ACHN (cell line): ENCODE measurements around the gene CFAP77.

Experiments
- DNase-seq: peaks from one replicate; pipeline ENCODE4 v3.0.0-alpha.2; 2015
- in situ Hi-C: cut with HindIII; loops from 2 replicates; pipeline ENCODE4 v1.10.0; 2017; ENCODE audit warnings: low sequenced_read_pairs, low pct_ligation_motif_present, low pct_unique_long_range_greater_than_20kb

CFAP77 gene

DNA sequence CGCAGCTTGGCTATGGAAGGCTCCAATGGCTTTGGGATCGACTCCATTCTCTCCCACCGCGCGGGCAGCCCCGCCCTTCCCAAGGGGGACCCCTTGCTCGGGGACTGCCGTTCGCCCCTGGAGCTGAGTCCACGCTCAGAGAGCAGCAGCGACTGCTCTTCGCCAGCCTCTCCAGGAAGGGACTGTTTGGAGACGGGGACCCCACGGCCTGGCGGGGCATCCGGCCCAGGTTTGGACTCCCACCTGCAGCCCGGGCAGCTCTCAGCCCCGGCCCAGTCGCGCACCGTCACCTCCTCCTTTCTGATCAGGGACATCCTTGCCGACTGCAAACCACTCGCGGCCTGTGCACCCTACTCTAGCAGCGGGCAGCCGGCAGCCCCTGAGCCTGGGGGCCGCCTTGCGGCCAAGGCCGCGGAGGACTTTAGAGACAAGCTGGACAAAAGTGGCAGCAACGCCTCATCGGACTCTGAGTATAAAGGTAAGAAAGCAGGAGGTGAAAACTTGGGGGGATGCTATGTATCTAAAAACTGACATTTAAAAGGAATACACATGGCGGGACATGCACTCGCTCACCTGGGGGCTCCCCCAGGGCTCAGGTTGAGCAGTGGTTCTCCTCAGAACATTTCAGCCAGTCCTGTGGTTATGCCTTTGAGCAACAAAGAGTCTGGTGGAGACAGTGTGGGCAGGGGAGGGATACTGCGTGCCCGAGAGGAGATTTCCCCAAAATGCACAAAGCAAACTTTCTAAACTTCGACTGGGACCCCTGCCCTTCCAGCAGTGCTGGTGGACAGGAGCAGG is 173.0 kb downstream of the CFAP77 start:
- DNase-seq, result no peak
- in situ Hi-C loops, result no loop called here

DNA sequence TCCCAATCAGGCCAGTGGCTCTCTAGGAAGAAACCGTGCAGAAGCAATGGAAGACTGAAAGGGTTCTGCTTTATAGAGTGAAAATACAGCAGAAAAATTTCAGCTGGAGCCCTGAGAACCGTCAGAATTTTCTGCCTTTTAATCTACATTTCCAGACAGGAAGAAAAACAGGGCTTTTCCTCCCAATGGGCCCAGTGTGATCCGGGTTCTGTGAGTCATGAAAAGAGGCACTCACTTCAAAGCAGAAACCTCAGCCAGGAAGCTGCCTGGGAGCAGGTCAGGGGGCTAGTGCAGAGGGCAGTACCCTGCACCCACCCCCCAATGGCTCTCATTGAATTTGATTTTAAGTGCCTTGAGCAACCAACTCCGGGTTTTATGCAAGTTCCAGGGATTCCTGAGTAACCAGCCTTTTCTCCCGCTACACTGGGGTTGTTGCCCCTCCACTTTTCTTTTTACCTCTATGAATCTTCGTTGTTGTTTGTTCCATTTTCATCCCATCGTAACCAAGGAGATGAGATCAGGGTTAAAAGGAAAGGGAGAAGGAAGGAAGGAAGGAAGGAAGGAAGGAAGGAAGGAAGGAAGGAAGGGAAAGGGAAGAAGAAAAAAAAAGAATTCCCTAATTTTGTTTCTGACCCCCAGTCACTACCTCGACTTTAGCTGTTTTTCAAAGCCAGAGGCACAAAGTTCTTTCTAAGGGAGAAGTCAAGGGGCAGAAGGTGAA is 173.7 kb downstream of the CFAP77 start:
- no peak for DNase-seq

DNA sequence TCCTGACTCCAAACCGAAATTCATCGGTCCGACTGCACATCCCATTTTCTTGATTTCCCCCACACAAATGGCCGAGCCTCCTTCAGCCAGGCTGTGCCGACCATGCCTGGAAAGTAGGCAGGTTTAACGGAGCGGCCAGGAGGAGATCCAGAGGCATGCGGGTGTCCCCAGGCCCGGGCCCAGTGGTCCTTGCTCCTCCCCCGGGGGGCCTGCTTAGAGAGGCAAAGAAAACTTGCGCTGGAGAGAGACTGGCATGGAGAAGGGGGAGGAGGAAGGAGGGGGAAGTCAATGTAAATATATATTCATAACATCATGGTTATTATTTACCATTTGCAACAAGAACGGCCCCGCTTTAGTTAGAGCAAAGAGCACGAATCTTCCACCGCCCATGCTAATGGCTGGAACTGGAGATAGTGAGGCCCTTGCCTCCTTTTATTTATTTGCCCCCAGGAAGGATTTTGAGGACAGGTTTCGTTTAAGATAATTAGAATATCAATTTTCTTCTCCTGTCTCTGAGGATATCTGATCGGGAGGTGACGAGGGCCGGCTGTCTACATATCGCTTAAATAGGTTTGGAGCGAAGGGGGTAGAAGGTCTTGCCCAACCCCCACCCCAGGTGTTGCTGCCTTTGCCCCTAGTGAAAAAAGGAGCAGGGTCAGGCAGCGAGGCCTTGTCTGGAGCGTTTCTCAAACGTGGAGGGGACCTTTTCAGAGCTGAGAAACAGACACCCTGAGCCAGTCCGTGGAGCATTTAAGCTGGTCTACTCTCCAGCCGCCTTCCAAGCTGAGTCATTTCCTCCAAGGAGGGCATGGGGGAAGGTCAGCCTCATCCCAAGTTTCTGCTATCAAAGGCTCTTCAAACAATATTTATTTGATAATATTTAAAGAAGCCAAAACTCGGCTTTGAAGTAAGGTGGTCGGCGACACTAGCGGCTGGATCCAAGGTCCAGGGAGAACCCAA is 174.9 kb downstream of the CFAP77 start:
- in situ Hi-C loops, result no loop called here
- DNase-seq, result peak; percentile 15

More for the DNA sequence above, 173.7 kb downstream of the CFAP77 start:
- in situ Hi-C loops, result no loop called here

DNA sequence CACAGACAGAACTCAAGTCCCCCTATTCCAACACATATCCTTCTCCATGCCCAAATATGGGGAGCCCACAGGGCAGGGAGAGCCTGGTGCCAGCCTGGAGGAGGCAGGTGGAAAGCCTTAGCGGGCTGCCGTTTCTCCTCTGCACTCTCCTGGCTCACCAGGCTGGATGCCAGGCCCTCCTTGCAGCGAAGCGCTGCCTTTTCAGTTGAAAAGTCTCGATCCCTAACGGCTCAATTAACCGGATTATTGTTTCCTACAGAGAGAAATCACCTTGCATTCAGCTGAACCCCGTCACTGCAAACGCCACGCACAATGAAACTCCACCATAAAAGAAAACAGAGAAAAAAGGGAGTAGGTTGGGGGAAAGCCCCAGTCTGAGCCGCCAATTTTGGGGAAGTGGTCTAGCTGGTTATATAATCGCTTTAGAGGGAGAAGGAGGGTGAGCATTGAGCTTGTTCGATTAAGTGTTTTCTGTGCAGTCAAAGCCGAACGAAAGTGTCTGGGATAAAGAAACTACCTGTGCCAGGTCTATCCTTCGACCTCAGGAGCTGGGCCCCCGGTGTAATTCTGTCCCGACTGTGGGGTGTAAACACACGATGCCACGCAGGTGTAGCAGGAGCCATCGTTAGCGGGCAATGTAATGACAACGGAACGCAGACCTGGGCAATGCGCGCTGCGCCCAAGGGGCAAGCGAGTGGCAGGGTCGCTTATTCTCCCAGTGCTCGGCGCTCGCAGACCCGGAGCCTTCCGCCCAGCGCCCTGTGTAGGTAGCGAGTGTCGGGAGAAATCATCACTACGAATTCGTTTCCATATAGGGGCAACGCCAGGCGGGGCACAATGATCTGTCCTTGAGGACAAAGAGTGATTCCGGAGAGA is 176.2 kb downstream of the CFAP77 start:
- DNase-seq, result no peak
- in situ Hi-C loops, result no loop called here

DNA sequence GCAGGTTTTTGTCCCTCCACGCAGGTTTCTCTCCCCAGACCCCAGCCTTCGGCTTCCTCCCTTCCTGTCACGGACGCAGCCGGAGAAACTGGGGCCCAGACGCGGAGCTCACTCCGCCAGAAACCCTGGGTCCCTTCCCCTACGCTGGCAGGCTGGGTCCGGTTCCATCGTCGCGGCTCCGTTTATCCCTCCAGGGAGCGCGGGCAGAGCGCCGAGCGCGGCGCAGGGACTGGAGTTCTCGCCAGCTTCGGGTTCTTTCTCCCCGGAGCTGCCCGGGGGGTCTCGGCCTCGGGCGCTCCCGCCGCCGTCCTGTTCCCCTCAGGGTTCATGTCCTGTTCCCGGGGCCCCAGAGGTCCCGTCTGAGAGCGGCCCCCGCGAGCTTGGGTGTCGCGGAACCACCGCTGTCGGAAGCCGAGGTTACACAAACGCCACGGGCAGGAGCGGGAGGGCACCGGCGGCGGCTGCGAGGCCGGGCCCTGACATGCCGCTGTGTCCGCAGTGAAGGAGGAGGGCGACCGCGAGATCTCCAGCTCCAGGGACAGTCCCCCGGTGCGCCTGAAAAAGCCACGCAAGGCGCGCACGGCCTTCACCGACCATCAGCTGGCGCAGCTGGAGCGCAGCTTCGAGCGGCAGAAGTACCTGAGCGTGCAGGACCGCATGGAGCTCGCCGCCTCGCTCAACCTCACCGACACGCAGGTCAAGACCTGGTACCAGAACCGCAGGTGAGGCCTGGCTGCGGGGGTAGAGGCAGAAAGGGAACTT is 177.0 kb downstream of the CFAP77 start:
- in situ Hi-C loops, result no loop called here
- no peak for DNase-seq

DNA sequence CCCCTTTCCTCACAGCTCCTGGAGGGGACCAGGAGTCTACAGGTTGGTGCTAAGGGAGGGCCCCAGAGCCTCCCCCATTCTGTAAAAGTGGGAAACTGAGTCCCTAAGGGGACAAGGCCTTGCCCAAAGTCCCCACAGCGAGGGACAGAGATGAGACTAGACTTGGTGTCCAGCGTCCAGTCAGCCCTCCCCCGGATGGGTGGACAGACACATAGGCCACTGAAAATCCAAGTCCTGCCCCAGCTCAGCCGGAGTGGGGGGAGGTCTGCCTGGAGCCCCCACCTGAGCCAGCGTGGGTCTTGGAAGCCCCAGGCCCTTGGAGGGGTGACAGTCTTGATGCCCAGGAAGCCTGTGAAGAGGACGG is 177.6 kb downstream of the CFAP77 start:
- in situ Hi-C loops, result no loop called here
- DNase-seq, result no peak

DNA sequence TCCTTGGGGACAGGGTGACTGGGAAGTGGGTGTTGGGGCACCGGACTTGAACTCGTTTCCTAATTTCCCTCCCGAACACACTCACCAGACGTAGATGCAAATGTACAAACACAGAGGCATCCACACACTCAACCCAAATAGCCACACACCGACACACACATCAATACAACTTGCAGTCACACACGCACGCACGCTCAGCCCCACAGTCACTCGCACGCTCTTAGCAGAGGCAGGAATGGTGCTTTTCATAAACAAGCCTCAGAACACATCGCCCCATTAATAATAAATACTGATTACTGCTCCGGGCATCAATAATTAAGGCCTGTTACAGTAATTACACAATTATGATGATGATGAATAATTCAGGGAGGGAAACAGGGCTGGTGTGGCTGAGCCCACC is 178.1 kb downstream of the CFAP77 start:
- no peak for DNase-seq
- in situ Hi-C loops, result no loop called here

DNA sequence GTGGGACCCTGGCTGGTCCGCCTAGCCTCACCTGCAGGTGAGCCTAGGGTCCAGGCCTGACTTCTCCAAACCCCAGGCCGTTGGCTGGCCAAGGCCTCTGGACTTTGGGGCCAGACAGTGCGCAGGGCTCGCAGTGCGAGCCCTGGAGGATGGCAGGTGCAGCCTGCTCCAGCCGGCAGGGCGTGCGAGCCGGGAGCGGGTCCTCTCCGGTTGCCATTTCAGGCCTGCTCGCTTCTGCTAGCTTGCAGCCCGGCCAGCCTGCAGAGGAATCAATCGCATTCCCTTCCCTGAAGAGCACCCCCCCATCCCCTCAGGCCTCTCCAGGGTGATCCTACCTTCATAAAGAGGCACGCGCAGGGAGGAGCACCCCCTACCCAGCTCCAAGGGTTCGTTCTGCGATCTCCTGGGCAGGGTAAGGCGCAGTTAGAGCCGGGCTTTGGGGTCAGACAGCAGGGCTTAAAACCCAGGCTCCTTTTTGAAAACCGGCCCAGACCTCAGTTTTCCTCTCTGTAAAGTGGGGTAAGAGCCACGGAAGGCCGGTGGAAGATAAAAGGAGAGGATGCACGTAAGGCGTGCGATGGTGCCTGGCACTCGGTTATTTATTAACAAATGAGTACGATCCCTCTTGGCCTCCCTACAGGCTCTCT is 178.6 kb downstream of the CFAP77 start:
- DNase-seq, result no peak
- in situ Hi-C loops, result no loop called here

DNA sequence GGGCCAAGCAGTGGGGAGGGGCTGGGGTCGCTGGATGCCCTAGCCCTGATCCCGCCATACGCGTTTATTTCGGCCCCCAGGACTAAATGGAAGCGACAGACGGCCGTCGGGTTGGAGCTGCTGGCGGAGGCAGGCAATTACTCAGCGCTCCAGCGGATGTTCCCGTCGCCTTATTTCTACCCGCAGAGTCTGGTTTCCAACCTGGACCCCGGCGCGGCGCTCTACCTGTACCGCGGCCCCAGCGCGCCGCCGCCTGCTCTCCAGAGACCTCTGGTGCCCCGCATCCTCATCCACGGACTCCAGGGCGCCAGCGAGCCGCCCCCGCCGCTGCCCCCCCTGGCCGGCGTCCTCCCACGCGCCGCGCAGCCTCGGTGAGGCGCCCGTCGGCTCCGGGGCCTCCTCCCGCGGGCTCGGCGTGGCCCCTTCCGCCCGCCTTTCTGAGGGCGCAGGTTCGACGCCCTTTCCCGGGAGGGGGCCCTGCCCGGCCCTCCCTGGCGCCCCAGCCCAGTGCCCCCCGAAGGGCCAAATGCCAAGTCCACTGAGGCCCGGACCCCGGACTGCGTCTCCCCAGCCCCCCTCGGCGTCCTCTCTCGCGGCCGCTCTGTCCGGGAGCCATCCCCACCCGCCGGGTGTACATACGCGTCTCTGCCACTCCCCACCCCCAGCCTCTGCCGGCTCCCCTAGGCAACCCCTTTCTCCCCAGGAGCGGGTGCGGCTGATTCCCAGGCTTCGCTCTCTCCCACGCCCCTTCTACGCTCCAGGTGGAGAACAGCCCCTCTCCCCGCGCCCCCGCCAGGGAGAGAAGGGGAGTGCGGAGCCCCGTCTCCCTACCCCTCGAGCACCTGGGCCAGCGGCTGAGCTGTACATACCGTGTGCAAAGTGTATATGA is 179.4 kb downstream of the CFAP77 start:
- in situ Hi-C loops, result no loop called here
- no peak for DNase-seq

DNA sequence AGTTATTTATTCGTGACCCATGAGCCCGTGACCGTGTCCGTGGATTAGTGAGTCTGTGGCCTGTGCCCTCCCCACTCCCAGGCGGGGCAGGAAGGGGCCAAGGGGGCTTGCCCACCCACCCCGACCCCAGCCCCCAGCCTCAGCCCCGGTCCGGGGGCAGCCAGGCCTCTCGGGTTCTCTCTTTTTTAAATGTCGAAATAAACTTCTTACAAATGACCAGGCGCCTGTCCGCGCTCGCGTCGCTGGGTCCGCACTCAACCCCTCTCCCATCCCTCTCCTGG is 180.0 kb downstream of the CFAP77 start:
- in situ Hi-C loops, result no loop called here
- DNase-seq, result no peak

DNA sequence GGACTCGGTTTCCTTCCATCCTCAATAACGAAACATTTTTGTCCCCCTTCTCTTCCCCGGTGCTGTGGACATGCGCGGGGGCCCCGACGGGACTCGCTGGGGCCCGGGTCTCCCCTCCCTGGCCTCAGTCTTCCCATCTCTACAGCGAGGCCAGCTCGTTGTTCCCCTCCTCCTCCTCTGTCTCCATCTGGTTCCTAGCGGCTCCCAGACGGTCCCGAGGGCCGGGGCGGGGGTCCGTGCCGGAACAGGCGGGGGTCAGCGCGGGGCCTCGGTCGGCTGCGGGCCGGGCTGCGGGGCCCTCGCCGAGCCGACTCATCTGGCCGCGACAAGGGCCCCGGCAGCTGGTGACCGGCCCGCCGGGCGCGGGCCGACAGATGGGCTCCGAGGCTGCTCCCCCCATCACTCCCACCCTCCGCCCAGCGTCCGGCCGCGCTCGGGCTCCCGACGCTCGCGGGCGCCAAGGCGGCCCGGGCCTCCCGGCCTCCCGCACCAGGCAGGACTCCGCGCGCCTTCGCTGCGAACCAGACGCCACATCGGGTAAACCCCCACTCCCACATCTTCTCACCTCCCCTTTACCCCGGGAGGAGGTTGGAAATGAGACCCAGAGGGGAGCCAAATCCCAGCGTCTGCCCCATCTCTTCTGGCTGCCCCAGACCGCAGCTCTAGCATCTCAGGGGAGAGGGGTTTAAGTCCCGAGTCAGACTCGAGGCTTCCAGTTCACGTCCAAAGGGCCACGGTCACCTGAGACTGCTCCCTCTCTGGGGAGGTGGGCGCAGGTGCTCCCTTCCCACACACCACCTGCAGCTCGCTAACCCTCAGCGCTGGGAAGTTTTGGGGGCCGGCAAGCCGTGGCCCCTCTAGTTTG is 180.5 kb downstream of the CFAP77 start:
- in situ Hi-C loops, result no loop called here
- no peak for DNase-seq

DNA sequence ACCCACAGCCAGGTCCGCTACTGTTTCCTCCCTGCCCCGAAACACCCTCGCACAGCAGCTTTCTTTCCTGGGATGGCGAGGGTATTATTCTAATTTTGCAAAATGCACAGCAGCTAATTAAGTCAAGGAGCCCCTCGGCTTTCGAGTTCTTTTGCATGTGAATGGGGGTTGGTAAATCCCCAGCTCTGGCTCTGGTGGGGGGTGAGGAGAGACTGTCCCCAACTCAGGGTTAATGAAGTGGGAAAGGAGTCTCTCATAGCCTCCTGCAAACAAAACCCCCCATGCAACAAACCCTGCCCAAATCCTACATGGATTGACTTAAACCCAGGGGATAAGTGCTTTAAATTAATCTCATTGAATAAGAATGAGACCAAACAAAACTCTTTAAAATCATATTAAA is 181.2 kb downstream of the CFAP77 start:
- in situ Hi-C loops, result no loop called here
- DNase-seq, result no peak

DNA sequence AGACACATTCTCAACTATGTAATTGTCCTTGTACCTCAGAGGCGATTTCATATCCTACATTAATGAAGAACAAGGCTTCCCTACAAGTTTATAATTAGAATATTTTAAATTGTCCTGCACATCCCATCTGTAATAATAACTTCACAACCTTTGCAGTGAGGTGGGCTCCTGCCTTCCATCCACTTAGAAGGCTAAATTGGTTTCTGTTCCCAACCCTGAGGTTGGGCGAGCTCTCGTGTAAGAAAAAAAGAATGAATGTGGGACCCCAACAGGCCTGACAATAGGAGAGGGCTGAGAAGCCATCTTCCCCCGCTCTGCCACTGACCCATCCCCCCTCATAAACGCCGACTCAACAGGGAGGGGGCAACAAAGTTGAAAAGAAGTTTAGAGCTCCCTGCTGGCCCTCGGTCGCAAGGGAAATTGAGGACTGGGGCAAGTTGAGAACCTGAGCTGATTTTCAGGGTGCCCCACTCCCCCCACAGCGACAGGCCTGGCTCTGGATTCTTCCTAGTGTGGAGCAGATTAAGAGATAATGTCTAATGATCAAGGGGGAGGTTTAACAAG is 181.8 kb downstream of the CFAP77 start:
- in situ Hi-C loops, result no loop called here
- no peak for DNase-seq

DNA sequence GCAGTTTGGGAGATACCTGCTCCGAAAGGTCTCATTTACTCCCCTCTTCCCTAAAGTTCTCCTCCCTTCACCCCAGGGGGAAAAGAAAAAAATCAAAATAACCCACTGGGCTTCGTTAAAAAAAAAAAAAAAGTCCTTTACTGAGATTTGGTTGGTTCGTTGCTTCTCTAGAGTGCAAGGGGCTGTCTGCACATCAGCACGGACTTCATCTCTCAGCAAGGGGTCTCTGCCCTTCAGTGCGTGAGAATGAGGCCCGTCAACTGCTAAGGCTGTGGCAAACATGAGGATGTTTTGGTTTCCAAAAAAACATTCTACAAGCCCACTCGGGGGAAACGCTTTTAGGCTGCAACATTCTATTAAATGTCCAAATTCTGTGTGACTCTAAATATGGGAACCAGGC is 182.4 kb downstream of the CFAP77 start:
- DNase-seq, result no peak
- in situ Hi-C loops, result no loop called here

DNA sequence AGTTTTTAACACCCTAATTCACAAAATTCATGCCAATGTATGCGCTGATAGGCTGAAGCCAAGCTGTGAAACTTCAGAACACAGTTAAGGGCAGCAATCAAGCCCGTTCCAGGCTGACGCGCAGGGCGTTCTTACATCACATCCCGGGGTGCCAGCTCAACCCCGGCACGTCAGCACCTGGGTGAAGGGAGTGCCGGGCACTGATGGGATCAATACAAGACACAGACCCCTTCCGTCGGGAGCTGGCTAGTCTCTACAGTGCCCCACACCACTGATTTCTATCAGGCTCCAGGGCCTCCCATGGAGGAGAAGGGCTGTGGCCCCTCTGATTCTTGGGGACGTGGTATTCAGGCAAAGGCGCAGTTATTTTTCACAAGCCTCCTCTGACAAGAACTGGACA is 184.4 kb downstream of the CFAP77 start:
- in situ Hi-C loops, result no loop called here
- DNase-seq, result no peak
